Stimulated activated CD8-positive, alpha-beta memory T cell treated with anti-CD3 and anti-CD28 coated beads, Interleukin-12 subunit alpha, Interleukin-12 subunit beta, amount 100 ng/mL, for 24 hours (primary cell): ENCODE results near the gene CTNNA2.
"Not testable (repeated sequence)": the region's sequence is repeated elsewhere in the genome, so short reads cannot be mapped to it uniquely, and the experiment has no call there.

Experiments
- DNase-seq: peaks from one replicate; pipeline ENCODE4 v3.0.0-alpha.2; 2020; ENCODE audit errors: extremely low read depth

The CTNNA2 gene

DNA sequence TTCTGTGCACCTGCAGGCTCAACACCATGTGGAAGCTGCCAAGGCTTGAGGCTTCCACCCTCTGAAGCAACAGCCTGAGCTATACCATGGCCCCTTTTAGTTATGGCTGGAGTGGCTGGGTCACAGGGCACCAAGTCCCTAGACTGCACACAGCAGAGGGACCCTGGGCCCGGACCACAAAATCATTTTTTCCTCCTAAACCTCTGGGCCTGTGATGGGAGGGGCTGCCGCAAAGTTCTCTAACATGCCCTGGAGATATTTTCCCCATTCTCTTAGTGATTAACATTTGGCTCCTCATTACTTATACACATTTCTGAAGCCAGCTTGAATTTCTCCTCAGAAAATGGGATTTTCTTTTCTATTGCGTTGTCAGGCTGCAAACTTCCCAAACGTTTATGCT is 691.1 kb downstream of the CTNNA2 start:
- not testable (repeated sequence) for DNase-seq

DNA sequence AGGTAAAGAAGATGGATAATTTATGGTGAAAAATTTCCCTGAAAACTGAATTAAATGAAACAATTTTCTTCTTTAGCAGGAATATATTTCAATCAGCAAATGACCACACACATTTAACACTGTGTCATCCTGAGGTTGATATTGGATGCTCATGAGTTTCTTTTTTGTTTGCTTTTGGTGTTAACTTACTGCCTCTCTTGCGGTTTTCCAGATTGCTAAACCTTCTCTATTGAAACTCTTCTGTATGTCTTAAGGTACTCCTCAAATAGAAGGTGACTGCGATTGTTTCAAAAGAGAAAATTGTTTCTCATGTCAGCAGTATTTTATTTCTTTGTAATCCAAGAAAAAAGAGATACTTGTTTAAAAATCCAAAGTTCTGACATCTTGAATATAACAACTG is 692.6 kb downstream of the CTNNA2 start:
- DNase-seq: no peak

DNA sequence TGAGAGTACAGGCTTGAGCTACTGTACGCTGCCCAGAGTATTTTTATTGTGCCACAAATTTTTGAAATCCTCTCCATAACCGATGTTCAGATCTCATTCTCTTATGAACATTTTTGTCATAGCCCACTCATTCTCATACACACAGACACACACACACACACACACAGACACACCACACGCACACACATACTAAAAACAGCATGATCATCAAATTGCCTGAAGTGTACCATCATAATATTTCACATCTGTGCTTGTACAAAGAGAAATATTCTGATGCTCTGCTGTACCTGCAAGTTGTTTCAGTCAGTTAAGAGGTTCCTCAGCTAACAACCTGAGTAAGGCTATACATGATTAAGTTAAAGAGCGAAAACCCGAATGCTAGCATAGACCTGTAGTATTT is 696.6 kb downstream of the CTNNA2 start:
- DNase-seq: no peak

DNA sequence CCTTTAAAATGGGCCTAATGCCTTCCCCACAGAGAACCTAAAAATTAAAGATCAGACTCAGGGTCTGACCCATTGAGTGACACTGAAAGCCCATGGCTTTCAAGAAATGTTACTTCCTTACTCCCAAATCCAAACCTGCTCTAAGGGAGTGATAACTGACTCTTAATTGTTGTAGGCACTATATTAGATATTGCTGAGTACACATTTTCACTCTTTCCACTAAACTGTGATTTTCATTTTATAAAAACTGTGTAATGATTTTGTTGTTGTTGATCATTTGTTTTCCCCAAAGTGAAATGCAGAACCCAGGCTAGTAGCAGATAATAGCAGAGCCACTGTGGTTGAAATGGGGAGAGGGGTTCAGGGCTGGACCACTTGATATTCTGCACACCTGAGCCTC is 704.6 kb downstream of the CTNNA2 start:
- no peak for DNase-seq

DNA sequence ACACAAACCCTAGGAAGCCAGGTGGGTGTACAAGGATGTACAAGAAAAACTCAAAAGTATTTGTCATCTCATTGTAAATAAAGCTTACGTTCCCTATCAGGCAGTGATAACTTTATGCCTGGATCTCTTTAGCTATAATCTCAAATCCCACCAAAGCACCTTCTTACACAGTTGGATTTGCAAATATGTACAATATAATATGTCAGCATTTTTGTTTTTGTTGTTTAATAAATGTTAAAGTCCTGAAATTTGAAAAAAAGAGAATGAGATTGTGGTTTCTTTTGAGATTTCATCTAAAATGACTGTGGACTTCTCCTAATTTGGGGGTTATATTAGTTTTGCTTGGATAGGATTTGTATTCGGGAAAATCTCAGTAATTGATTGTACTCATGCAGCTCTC is 709.8 kb downstream of the CTNNA2 start:
- DNase-seq: no peak

DNA sequence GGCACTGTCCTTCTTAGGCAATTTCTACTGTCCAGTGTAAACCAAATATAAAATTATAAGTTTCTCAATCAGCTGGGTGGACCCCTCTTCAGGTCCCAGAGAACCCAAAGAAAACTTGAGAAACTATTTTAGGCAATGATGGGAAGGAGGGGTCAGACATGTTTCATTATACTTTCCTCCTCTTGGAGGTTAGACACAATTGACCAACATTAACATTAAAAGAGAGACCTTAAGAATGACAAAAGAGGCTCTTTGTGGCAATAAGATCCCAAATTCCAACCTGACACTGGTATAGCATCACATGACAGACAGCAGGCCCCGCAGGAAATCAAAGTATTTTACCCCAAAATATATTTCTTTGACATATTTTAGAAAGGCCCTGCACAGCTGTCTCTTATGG is 718.6 kb downstream of the CTNNA2 start:
- DNase-seq: no peak

DNA sequence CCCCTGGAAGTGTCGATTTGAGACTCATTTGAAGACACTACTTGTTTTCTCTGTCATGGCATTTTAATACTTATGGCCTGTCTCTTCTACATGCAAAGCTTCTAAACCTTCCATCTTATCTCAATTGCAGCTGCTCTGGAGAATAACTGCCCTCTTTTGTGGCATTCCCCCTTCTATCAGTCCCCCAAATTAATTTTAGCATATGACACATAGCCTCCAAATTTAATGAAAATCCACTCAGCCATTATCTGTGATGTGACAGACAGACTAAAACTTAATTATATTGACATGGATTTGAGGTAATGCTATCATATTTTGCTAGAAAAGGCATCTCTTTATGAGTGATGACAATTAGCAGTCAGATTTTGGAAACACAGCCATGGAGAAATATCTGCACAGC is 720.5 kb downstream of the CTNNA2 start:
- DNase-seq: no peak

DNA sequence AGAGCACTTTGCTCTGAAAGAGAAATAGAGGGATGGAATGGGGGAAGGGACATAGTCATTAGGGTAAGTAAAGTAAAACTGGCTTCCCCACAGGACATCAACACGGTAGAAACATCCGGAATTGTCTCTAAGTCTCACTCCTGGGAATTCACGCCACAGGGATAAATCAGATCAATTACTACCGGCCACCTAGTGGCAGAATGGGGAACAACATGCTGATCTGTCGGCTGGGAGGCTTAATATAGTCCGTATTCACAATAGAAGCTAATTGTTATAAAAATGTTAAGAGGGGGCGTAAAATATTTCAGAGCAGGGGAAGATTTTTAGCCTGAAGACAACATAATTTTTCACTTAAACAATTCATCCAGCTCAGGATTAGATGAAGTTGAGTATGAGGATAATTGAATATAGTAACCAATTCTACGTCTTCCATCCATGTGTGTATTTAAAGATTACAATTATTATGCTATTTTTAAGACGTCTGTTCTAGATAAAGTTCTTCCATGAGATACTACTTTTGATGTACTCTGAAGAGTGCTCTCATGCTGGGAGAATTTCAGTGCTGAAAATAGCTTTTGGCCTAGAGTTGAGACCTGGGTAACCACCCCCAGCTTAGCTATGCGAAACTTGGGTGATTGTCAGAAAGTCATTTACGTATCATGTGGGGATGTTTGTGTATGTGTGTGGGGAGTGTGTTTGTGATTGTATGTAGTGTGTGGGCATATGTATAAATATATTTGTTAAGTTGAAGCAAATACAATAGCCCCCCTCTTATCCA is 726.0 kb downstream of the CTNNA2 start:
- DNase-seq: no peak

DNA sequence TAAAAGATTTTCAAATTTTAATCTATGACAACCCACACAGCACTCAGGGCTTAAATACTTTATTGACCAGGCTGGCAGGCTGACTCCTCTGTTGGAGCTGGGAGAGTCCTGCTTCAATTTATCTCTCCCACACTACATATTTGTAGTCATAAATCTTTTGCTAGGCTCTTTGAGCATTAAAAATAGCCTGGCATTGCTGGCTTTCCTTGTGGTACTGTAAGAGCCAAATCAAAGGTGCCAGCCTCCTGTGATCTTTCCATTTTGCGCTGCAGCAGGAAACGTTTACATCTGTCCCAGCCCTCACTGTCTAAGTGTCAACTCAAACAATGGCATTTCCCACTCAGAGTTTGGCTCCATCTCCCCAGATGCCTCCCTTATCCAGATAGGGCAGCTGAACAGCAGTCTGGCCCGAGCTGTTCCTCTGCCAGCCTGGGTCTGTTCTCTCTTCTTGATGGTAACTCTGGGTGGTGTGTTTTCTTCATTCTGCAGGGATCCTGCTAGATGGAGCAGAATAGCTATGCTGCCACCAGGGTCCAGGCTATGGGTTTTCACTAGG is 729.6 kb downstream of the CTNNA2 start:
- DNase-seq: no peak

DNA sequence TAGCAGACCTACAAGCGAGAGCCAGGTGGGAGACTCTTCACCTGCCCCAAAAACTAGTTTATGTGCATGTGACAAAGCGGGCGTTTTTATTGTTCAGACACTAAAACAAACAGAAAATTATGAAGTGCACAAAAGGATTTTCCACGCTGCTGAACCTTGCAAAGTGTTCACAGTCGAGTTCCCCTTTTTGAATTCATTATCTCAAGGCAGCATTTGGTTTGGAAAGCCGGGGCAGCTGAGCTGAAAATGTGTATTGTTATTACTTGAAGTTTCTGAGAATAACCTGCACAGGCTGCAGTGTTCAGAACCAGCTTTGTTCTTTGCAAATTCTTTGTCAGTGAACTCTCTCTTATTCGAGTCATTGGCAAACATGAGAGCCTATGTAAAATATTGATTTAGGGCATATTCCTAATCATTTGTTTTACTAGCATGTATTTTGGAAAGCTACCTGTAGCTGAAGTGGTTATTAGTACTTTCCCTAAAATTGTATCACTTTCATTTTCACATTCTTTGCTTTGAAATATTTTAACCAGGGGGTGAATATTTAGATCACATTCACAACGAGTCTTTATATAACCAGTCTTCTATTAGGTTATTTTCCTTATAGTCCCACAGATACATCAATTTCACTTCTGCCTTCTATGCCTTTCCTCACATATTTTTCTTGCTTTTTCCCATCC is 732.2 kb downstream of the CTNNA2 start:
- no peak for DNase-seq

DNA sequence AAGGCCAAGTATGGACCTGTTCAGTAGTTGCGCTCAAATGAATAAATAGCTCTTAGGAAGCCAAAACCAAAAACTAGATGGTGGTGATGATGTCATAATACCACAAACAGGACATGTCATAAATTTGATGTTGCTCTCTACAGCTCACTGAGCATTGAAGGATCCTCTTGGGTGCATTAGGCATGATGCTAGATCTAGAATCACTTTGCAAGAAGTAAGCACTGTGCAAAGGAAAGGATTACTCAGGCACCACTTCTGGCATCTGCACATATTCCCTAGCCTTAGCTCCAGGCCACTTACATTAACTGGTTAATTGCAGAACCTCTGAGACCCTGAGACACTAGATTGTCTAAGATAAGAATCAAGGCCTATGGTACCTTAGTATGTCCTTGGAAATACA is 733.7 kb downstream of the CTNNA2 start:
- DNase-seq: no peak

DNA sequence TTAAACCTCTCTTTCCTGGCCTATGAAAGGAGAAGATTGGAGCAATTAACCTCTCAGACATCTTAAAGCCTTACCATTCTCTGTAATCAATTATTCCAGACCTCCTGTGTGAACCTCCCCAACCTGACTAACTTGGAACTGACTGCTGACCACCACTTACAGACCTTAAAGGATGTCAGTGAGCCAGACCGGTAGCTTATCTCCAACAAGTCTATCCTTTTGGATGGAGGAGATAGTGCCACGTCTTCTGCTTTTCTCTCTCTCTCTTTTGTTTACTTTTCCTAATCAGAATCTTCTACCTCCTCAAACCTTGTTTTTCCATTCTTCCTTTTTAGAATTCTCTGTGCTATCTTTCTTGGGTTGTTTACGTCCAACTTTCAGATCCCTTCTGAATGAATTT is 734.5 kb downstream of the CTNNA2 start:
- no peak for DNase-seq

DNA sequence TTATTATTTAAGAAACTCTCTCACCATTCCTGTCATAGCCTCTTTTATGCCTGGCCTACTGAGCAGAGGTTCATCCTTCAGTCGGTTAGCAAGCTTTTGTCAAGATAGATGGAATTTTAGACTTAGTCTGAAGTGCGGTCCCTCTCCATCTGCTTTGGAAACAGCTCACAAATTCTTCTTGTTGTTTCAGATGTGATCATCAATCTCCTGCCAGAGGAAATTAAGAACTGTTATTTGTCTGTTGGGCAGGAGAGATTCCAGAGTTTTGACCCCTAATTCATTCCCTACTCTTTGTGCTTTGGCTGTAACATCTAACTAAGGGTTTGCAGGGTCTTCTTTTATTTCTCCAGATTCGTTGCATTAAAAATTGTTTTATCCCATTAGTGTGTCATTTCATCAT is 735.3 kb downstream of the CTNNA2 start:
- no peak for DNase-seq

DNA sequence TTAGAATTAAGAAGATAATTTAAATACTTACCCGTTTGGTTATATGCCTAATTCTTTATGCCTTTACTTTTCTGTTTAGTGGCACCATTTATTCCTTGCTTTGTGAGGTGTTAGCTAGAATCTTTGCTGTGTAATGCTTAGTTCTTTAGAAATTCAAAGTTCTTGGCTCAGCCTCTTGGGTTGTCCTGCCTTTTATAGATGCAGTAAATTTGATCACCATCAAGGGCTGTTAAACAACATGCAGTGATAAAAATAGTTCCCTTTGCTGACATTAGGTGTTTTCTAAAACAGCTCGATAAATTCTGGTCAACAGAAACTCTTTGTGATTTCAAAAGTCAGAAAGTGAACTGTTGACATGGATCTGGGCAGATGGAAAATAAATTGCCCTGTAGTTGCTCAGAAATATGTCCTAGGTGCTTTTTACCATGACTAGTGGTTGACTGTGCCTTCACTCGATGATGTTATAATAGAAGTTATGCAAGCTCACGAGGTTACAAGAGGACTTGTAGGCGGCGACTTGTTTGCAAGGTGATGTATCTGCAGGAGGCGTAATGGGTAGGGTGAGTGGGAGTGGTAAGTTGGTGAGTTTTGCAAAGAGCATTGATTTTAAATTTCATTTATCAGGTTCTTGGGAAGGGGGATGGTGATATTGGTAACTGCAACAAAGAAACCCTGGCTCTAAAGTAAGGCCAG is 739.6 kb downstream of the CTNNA2 start:
- DNase-seq: no peak

DNA sequence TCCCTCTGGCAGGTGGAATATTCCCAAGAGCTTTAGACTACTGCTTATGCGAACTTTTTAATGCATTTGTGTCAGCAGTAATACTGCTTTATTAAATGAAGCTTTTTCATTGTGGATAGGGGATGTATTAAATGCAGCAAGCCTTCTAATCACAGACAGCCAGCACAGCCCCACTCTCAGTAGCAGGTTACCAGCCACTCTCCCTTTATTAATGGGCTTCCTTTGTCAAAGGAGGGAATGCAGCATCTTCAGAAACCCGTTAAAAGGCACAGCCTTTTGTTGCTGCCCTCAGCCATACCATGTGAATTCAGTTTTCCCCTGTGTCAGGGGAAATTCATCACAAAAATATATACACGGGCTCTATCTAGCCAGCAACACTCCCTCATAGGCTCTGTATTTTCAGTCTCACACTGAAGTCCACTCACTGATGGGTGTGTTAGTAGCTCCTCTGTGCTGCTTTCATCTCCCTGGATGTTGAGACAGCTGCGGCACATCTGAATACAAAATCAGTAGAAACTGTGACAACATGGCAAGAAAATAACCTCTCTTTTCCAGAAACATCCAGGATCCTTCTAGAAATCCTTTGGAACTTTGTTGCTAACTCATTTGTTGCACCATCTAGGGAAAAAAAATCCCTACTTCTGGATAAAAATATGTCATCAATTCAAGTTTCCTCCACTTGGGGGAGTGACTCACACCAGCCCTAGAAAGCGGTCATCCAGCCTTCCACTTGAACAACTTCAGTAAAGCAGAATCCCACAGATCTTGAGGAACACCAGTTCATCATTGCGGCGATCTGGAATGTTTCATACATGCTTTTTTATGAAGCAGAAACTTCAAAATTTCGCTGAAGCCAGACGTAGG is 743.3 kb downstream of the CTNNA2 start:
- DNase-seq: no peak

DNA sequence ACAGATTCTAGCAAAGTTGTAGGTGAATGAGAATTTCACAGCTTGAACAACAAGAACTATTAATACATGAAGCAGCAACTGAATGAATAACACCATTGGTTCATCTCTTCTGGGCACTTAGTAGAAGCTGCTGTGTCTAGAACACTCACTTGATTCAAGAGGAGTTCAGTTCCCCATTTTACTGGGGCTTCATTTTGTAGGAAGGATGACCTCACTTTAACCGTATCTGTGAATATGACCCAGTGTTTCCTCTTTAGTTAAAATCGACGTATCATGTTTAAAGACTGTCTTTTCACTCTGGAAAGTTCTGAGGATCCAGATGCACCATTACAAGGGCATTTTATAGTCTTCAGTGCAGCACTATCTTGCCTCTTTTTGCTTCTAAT is 743.9 kb downstream of the CTNNA2 start:
- DNase-seq: no peak

DNA sequence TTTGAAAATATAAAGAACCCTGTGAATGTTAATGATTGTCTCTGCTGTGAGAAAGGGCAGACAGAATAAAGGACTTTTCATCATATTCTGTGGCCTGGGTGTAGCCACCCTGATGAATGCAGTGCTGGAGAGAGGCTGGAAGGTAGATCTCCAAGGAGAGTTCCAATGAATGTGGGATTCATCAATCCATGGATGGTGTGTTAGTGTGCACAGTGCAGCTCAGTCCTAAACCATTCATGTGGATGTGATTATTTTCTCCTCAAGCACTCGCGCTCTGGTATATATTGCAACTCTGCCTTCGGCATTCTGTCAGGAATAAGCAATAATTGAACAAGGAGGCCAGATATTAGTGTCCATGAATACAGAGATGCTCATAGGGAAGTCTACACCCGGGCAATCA is 744.6 kb downstream of the CTNNA2 start:
- no peak for DNase-seq

DNA sequence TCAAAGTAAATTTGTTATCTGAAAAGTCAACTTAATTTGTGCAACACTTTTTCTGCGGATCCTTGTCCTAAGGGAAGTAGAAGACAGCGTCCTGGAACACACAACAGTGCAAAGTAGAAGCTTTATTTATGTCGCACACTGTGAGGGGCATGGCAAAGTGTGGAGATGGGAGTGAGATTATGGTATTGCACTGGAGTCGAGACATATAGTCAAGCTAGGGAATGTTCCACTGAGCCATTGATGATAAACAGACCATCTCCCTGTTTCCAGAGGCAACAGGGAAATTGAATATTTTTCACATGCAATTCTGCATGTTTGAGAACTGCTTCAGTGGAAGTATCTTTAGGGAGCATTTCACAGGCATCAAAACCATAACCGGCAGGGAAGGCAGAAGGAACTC is 745.5 kb downstream of the CTNNA2 start:
- no peak for DNase-seq

DNA sequence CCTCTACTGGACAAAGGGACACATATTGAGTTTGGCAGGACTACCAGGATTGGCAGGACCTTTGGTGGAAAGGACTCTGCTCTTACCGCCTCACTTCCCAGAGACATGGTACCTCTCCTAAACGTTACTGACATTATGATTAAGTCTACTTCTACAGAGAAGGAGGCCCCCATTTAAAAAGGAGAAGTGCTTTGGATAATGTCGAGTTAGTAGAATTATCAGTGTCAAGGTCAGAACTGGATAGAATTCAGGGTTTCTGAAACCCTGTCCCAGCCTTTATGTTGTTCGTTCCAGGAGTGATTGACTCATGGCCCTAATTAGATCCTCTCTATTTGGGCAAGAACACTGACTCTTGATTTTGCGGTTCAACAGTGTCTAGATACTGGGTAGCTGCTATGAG is 745.9 kb downstream of the CTNNA2 start:
- no peak for DNase-seq

DNA sequence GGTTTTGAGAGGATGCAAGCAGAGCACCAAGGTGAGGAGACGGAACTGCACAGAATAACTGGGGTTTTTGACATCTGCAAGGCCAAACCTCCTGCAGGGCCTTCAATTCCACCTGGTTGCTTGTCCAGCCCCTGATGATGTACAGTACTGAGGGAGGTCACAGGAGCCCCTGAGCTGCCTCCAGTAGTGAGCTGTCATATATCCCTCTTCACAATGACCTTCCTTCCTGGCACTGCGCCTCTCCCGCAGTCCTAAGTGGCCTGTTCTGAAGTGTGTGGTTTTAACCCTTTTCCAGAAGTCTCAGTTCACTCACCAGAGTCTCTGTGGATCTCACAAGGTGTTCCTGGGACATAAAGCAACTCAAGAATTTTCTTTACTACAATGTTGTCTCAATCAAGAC is 746.4 kb downstream of the CTNNA2 start:
- DNase-seq: no peak

DNA sequence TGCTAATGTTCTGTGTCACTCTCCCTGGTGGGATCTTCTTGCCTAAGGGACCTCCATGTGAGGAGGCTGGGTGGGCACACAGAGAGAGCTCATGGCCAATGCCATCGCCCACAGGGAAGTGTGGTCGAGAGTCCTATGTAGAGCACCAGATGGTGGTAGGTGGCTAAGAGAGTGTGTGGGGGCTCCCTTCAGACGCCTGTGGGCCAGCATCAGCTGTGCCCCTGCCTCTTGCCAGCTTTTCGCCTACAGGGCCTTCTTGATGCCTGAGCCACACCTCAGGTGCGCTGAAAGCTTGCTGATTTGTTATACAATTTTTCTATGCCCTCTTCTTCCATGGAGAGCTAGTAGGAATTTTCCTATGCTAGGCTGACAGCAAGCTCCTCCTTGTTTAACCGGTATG is 753.4 kb downstream of the CTNNA2 start:
- no peak for DNase-seq

DNA sequence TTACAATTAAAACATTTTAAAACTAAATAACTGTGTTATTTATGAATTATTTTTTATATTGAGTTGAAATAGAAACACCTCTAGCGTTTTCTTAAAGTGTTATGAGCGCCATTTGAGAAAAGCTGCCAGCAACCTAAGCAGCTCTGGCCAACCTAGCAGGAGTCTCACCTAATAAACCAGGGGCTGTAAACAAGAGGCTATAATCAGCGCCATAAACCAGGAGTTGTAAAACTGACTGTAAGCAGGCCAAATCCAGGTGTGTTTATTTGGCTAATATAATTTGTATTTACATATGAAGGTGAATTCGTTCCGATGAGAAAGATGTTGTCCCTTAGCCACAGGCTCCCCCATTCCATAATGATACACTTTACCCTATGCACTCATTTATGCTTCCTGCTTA is 757.0 kb downstream of the CTNNA2 start:
- no peak for DNase-seq
